Measurements from ENCODE around the gene FBRSL1. TPM values are rescaled to one million over a fixed set of nuclear protein-coding genes. Genes with fewer than 3 reads are reported as not detected.

Gene FBRSL1
- total RNA-seq, 1 donor = 3.9 TPM

GRCh38 chr12:132484891-132485441 lies 5.0 kb upstream of the FBRSL1 start:
- no peak for DNase-seq (ENCODE audit: low read depth)
- TF ChIP-seq, protein P1, sequence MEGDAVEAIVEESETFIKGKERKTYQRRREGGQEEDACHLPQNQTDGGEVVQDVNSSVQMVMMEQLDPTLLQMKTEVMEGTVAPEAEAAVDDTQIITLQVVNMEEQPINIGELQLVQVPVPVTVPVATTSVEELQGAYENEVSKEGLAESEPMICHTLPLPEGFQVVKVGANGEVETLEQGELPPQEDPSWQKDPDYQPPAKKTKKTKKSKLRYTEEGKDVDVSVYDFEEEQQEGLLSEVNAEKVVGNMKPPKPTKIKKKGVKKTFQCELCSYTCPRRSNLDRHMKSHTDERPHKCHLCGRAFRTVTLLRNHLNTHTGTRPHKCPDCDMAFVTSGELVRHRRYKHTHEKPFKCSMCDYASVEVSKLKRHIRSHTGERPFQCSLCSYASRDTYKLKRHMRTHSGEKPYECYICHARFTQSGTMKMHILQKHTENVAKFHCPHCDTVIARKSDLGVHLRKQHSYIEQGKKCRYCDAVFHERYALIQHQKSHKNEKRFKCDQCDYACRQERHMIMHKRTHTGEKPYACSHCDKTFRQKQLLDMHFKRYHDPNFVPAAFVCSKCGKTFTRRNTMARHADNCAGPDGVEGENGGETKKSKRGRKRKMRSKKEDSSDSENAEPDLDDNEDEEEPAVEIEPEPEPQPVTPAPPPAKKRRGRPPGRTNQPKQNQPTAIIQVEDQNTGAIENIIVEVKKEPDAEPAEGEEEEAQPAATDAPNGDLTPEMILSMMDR (IDR thresholded peaks at IDR 0.05; ENCODE audit: insufficient read depth, low read depth, low read length) = no peak
- H3K4me3 ChIP-seq (ENCODE audit: low read depth, low read length) = no peak overlapping the region

DNA sequence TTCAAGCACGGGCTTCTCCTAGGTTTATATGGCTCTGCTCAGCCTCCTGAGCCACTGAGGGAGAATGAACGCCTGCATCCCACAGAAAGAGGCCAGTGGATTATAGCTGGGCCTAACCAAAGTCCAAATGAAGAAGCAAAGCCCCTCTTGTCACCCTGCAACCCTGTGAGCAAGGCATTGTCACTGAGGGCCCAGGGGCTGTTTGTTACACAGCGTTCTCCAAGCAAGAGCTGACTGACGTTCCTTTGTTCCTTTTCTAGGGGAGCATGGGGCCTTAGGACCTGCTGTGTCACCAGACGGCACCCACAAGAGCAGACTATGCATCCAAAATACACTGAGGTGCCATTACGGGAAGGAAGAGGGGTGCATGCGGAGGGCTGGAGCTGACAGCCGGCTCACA lies 4.3 kb upstream of the FBRSL1 start:
- TF ChIP-seq, protein P1 (IDR thresholded peaks at IDR 0.05; ENCODE audit: insufficient read depth, low read depth, low read length) = no peak
- H3K4me3 ChIP-seq (ENCODE audit: low read depth, low read length) = no peak overlapping the region
- DNase-seq (ENCODE audit: low read depth) = no peak

DNA sequence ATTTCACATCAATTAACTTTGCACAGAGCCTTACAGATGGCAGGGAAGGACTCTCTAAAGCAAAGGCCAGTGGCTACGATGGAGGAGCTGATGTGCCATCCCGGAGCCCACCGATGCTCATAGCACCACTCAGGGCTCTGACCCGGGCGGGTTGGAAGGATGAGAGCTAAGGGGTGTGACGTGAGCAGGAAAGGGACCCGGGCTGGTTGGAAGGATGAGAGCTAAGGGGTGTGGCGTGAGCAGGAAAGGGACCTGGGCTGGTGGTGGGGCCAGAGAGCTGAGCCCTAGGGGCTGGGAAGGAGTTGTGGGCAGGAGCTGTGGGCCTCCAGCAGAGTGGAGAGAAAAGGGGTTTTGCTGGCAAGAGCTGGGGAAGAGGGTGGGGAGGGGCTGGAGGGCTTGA lies 3.8 kb upstream of the FBRSL1 start:
- no peak overlapping the region for H3K4me3 ChIP-seq (ENCODE audit: low read depth, low read length)
- no peak for DNase-seq (ENCODE audit: low read depth)
- TF ChIP-seq, protein P1 (IDR thresholded peaks at IDR 0.05; ENCODE audit: insufficient read depth, low read depth, low read length) = no peak

- no peak for DNase-seq (ENCODE audit: low read depth)
- TF ChIP-seq, protein P1 (IDR thresholded peaks at IDR 0.05; ENCODE audit: insufficient read depth, low read depth, low read length) = no peak
- H3K4me3 ChIP-seq (ENCODE audit: low read depth, low read length) = no peak overlapping the region
Measured at GRCh38 chr12:132486576-132486975, 3.4 kb upstream of the FBRSL1 start.

DNA sequence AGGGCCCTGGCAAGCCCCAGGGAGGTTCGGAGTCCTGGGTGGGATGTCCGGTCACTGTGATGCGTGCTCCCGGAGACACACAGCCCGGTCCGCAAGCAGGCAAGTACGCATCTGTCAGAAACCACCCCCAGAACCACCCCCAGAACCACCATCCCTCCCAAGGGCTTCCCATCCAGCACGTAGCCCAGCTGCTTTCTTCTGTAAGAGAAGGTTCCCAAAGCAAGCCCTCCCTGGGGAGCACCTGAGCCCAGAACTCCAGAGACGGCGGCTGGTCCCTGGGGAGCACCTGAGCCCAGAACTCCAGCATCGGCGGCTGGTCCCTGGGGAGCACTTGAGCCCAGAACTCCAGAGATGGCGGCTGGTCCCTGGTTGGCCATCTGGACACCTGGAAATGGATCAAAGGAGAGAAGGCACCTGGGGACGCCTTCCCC lies 2.6 kb upstream of the FBRSL1 start:
- no peak overlapping the region for H3K4me3 ChIP-seq (ENCODE audit: low read depth, low read length)
- DNase-seq (ENCODE audit: low read depth) = no peak
- TF ChIP-seq, protein P1 (IDR thresholded peaks at IDR 0.05; ENCODE audit: insufficient read depth, low read depth, low read length) = no peak

- no peak for DNase-seq (ENCODE audit: low read depth)
- TF ChIP-seq, protein P1 (IDR thresholded peaks at IDR 0.05; ENCODE audit: insufficient read depth, low read depth, low read length) = no peak
- peak overlapping the region; percentile 60 for H3K4me3 ChIP-seq (ENCODE audit: low read depth, low read length)
Measured at GRCh38 chr12:132488127-132489077, 1.5 kb upstream of the FBRSL1 start.

Measured in fibroblast of villous mesenchyme (primary cell).